Sigmoid colon (tissue), 3 donors: ENCODE measurements around the gene PAH.

Experiments
- POLR2A ChIP-seq, 2 donors: fragments of 450-650 bp; IDR thresholded peaks; one replicate each; pipeline ENCODE4 v1.6.1; 2016; ENCODE audit warnings: antibody characterized with exemption in 2 of 2, mild to moderate bottlenecking in 2 of 2, moderate library complexity in 2 of 2
- TF ChIP-seq, protein P1 (sequence below), 4 experiments: fragments of 450-650 bp in 3 of 4; fragments of 200-600 bp in 1 of 4; IDR thresholded peaks; one replicate each; pipeline ENCODE4 v1.5.1; 2016 to 2019; ENCODE audit warnings: antibody characterized with exemption in 4 of 4, mild to moderate bottlenecking in 3 of 4, moderate library complexity in 2 of 4

- TF ChIP-seq, protein P1, sequence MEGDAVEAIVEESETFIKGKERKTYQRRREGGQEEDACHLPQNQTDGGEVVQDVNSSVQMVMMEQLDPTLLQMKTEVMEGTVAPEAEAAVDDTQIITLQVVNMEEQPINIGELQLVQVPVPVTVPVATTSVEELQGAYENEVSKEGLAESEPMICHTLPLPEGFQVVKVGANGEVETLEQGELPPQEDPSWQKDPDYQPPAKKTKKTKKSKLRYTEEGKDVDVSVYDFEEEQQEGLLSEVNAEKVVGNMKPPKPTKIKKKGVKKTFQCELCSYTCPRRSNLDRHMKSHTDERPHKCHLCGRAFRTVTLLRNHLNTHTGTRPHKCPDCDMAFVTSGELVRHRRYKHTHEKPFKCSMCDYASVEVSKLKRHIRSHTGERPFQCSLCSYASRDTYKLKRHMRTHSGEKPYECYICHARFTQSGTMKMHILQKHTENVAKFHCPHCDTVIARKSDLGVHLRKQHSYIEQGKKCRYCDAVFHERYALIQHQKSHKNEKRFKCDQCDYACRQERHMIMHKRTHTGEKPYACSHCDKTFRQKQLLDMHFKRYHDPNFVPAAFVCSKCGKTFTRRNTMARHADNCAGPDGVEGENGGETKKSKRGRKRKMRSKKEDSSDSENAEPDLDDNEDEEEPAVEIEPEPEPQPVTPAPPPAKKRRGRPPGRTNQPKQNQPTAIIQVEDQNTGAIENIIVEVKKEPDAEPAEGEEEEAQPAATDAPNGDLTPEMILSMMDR (IDR thresholded peaks at IDR 0.05), result no peak
- no peak for TF ChIP-seq POLR2A (IDR thresholded peaks at IDR 0.05)
Measured at GRCh38 chr12:102902093-102902492, 15.0 kb downstream of the PAH start.
